ENCODE data around the gene DNAAF1. TPM values are rescaled to one million over a fixed set of nuclear protein-coding genes. Genes with fewer than 3 reads are reported as not detected.
"Not testable (repeated sequence)": the region's sequence is repeated elsewhere in the genome, so short reads cannot be mapped to it uniquely, and the experiment has no call there.

DNAAF1 gene
- total RNA-seq, 1 donor from 2014 or later, result not detected

DNA sequence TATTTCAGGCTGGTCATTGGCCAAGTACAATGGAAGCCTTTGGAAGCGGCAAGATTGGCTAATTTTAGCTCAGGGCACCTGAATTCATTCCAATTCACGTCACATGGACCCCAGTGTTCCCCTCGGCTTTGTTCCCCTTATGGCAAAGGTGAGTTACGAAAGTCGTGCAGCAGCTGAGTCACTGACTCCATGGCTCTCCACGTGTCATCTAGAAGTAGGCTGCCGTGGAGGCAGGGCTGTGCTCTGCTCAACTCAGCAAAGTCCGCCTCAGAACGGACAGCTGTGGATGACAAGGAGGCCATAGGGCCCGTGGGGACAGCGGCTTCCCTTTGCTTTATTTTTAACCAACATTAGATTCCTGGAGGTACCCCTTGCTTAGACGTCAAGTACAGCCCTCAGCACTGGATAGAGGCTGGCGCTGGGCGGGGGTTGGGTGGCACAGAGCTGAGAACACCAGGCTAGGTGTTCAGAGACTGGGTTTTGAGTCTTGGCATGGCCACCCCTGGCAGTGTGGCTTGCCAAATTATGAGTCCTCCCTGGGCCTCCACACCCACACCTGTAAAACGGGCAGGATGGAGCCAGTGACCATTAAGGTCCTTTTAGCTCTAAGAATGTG lies 69.5 kb downstream of the DNAAF1 start:
- H3K4me3 ChIP-seq (ENCODE audit: low read depth, low read length), result no peak overlapping the region
- TF ChIP-seq, protein P1, sequence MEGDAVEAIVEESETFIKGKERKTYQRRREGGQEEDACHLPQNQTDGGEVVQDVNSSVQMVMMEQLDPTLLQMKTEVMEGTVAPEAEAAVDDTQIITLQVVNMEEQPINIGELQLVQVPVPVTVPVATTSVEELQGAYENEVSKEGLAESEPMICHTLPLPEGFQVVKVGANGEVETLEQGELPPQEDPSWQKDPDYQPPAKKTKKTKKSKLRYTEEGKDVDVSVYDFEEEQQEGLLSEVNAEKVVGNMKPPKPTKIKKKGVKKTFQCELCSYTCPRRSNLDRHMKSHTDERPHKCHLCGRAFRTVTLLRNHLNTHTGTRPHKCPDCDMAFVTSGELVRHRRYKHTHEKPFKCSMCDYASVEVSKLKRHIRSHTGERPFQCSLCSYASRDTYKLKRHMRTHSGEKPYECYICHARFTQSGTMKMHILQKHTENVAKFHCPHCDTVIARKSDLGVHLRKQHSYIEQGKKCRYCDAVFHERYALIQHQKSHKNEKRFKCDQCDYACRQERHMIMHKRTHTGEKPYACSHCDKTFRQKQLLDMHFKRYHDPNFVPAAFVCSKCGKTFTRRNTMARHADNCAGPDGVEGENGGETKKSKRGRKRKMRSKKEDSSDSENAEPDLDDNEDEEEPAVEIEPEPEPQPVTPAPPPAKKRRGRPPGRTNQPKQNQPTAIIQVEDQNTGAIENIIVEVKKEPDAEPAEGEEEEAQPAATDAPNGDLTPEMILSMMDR (IDR thresholded peaks at IDR 0.05; ENCODE audit: insufficient read depth, low read length, severe bottlenecking), result no peak
- FAIRE-seq, result no peak

DNA sequence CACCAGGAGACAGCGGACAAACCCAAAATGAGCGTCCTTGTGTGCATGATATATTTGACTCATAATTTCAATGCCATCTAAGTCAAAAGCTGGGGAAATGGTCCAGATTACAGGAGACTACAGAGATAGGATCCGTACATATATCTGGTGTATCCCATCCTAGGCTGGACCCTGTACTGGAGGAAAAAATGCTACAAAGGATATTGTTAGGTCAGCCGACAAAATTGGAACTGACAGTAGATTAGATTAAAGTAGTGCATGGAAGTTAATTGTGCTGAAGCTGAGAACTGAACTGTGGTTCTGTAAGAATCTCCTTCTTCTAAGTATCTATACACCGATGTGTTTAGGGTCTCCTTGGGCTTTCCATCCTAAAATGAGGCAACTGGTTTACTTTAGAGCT lies 70.4 kb downstream of the DNAAF1 start:
- TF ChIP-seq, protein P1 (IDR thresholded peaks at IDR 0.05; ENCODE audit: insufficient read depth, low read length, severe bottlenecking), result no peak
- Histone ChIP-seq H3K36me3 (ENCODE audit: control insufficient read depth, insufficient read depth, low read length) (no peaks in the 10 kb centered on the region), H3K4me3 (ENCODE audit: low read depth, low read length) (no peak overlapping the region), H3K27me3 (ENCODE audit: control insufficient read depth, insufficient read depth, low read length) (no peaks in the 10 kb centered on the region)
- no peak for DNase-seq (ENCODE audit: low read depth)
- no peak for FAIRE-seq

More for the DNA sequence above, 69.5 kb downstream of the DNAAF1 start:
- DNase-seq (ENCODE audit: low read depth), result no peak
- no peaks in the 10 kb centered on the region for H3K27me3 ChIP-seq (ENCODE audit: control insufficient read depth, insufficient read depth, low read length)
- H3K36me3 ChIP-seq (ENCODE audit: control insufficient read depth, insufficient read depth, low read length), result no peaks in the 10 kb centered on the region

GRCh38 chr16:84216144-84216543 lies 71.0 kb downstream of the DNAAF1 start:
- H3K27me3 ChIP-seq (ENCODE audit: control insufficient read depth, insufficient read depth, low read length); FAIRE-seq; H3K36me3 ChIP-seq (ENCODE audit: control insufficient read depth, insufficient read depth, low read length); DNase-seq (ENCODE audit: low read depth); H3K4me3 ChIP-seq (ENCODE audit: low read depth, low read length): not testable (repeated sequence)

DNA sequence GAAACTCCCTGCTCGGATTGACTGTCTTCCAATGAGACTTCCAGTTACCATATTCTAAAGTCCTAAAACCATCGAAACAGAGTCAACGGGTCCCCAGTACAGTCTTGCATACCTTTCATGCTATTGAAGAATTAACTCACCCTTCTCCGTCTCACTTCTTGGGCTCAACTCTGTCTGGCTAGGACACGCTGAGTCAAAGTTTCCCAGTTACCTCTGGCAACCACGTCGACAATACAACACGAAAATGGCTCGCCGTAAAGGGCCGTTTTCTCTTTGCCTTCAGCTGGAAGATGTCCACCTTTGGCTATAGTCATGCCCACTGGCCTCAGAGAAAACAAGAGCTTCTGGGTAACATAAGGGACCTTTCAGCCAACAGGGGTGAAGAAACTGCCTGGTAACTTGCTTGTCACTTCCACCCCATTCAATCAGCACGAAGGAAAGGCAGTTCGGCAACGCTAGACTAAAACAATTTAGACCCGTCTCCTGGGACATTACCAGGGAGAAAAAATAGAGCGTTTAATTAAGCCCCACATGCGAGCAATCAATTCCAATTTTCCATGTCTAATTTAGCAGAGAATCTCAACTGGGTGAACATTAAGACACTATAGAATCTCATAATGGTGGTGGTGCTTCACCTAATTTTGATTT lies 73.2 kb downstream of the DNAAF1 start:
- TF ChIP-seq, protein P1 (IDR thresholded peaks at IDR 0.05; ENCODE audit: insufficient read depth, low read length, severe bottlenecking), result no peak
- FAIRE-seq (peak; percentile 40), DNase-seq (ENCODE audit: low read depth) (no peak)
- Histone ChIP-seq H3K36me3 (ENCODE audit: control insufficient read depth, insufficient read depth, low read length) (no peaks in the 10 kb centered on the region), H3K4me3 (ENCODE audit: low read depth, low read length) (no peak overlapping the region), H3K27me3 (ENCODE audit: control insufficient read depth, insufficient read depth, low read length) (no peaks in the 10 kb centered on the region)

DNA sequence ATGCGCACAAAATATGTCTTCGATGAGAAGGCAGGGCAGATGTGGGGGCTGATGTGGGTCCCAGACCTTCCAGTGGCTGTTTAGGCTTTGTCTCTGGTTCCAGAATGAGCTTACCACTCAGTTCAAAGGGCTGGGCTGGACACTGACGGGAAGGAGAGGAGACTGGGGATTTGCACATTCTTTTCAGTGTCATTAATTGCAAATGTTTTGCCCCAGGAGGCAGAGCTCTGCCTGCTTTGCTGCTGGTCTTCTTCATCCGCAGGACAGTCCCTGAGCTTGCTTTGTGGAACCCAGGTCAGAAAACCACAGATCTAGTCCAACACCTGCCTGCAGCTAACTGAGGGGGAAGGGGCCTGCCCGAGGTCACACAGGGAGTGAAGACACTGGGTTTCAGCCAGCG lies 73.8 kb downstream of the DNAAF1 start:
- Histone ChIP-seq H3K4me3 (ENCODE audit: low read depth, low read length) (no peak overlapping the region), H3K27me3 (ENCODE audit: control insufficient read depth, insufficient read depth, low read length) (no peaks in the 10 kb centered on the region), H3K36me3 (ENCODE audit: control insufficient read depth, insufficient read depth, low read length) (no peaks in the 10 kb centered on the region)
- FAIRE-seq (no peak), DNase-seq (ENCODE audit: low read depth) (no peak)
- TF ChIP-seq, protein P1 (IDR thresholded peaks at IDR 0.05; ENCODE audit: insufficient read depth, low read length, severe bottlenecking), result no peak

GRCh38 chr16:84220851-84221250 lies 75.7 kb downstream of the DNAAF1 start:
- peak; percentile 58 for FAIRE-seq
- Histone ChIP-seq H3K36me3 (ENCODE audit: control insufficient read depth, insufficient read depth, low read length) (no peaks in the 10 kb centered on the region), H3K4me3 (ENCODE audit: low read depth, low read length) (no peak overlapping the region), H3K27me3 (ENCODE audit: control insufficient read depth, insufficient read depth, low read length) (no peaks in the 10 kb centered on the region)
- TF ChIP-seq, protein P1 (IDR thresholded peaks at IDR 0.05; ENCODE audit: insufficient read depth, low read length, severe bottlenecking), result no peak
- no peak for DNase-seq (ENCODE audit: low read depth)

Measured in bronchial epithelial cell (primary cell).